T-helper 9 cell (primary cell): Measurements from ENCODE around the gene COX6B2.
A peak's percentile ranks its signal among the peaks of the same experiment; 100 is the strongest.
"Not testable (repeated sequence)": the region's sequence is repeated elsewhere in the genome, so short reads cannot be mapped to it uniquely, and the experiment has no call there.

Experiments
- DNase-seq: peaks from one replicate; pipeline ENCODE4 v3.0.0-alpha.2; 2020

The COX6B2 gene

GRCh38 chr19:55341595-55342531 lies 12.7 kb downstream of the COX6B2 start:
- DNase-seq: no peak

- DNase-seq: peak; percentile 25
These were observed 13.3 kb downstream of the COX6B2 start for GRCh38 chr19:55341171-55341588.

GRCh38 chr19:55340784-55341147 lies 13.8 kb downstream of the COX6B2 start:
- no peak for DNase-seq

GRCh38 chr19:55339889-55340783 lies 14.4 kb downstream of the COX6B2 start:
- DNase-seq: peak; percentile 28

- DNase-seq: peak; percentile 100
These were observed 15.2 kb downstream of the COX6B2 start, which contains the start of gene KMT5C for GRCh38 chr19:55339105-55339888. TSS of gene KMT5C (plus strand) at chr19:55339876. CDS start at chr19:55341937, 2,061 bp downstream.

- no peak for DNase-seq
These were observed 18.4 kb downstream of the COX6B2 start for GRCh38 chr19:55336101-55336500.

- DNase-seq: no peak
These were observed 20.6 kb downstream of the COX6B2 start for GRCh38 chr19:55333870-55334269.

- DNase-seq: not testable (repeated sequence)
These were observed 24.7 kb downstream of the COX6B2 start for GRCh38 chr19:55329791-55330190.

GRCh38 chr19:55328774-55329318 lies 25.7 kb downstream of the COX6B2 start:
- DNase-seq: not testable (repeated sequence)

GRCh38 chr19:55325172-55325571 lies 29.3 kb downstream of the COX6B2 start, which contains the start of gene TMEM150B:
TSS of gene TMEM150B (minus strand) at chr19:55325341. CDS start at chr19:55321036, 4,305 bp downstream.
- no peak for DNase-seq

- DNase-seq: no peak
These were observed 29.9 kb downstream of the COX6B2 start for GRCh38 chr19:55324662-55325061.

- DNase-seq: no peak
These were observed 32.2 kb downstream of the COX6B2 start for GRCh38 chr19:55322204-55322885.

- DNase-seq: no peak
These were observed 32.9 kb downstream of the COX6B2 start for GRCh38 chr19:55321466-55322137.

GRCh38 chr19:55320844-55321419 lies 33.6 kb downstream of the COX6B2 start:
- DNase-seq: no peak

GRCh38 chr19:55319785-55320184 lies 34.7 kb downstream of the COX6B2 start:
- DNase-seq: no peak

- no peak for DNase-seq
These were observed 37.9 kb downstream of the COX6B2 start for GRCh38 chr19:55316646-55317045.

- no peak for DNase-seq
These were observed 38.5 kb downstream of the COX6B2 start for GRCh38 chr19:55315956-55316525.

GRCh38 chr19:55314396-55314795 lies 40.1 kb downstream of the COX6B2 start:
- no peak for DNase-seq

- no peak for DNase-seq
These were observed 41.7 kb downstream of the COX6B2 start for GRCh38 chr19:55312621-55313512.
